Measurements from ENCODE around the gene FABP3. TPM values are rescaled to one million over a fixed set of nuclear protein-coding genes. Genes with fewer than 3 reads are reported as not detected.

FABP3 gene
- total and polyA plus RNA-seq, 4 experiments from 2014 or later: 1.2 TPM; not detected in 3

- Histone ChIP-seq H3K4me1 (ENCODE audit: insufficient read depth, low read length) (no peaks in the 10 kb centered on the region), H3K9me3 (ENCODE audit: control insufficient read depth in 1 of 2, low read length in 2 of 2) (no peaks in the 10 kb centered on the region), H3K27me3 (ENCODE audit: insufficient read depth, low read length) (no peaks in the 10 kb centered on the region), H3K27ac (ENCODE audit: low read depth, low read length) (no peak overlapping the region), H3K36me3 (ENCODE audit: insufficient read depth, low read length) (peaks cover 37% of the 10 kb centered on the region), H3K4me3 (ENCODE audit: low read length in 2 of 2) (no peak overlapping the region)
- H3K4me3 Mint-ChIP-seq: no peak overlapping the region
- no peaks in the 10 kb centered on the region for H3K9me3 Mint-ChIP-seq
- POLR2A ChIA-PET (ENCODE audit: partially characterized antibody): no interaction called here
- H3K27me3 Mint-ChIP-seq: no peaks in the 10 kb centered on the region
- CTCF ChIA-PET (ENCODE audit: partially characterized antibody): no interaction called here
- H3K4me1 Mint-ChIP-seq: no peaks in the 10 kb centered on the region
- intact Hi-C loops (cut with micrococcal nuclease): no loop called here
- H3K27ac Mint-ChIP-seq: no peak overlapping the region
- peaks cover 59 to 74% of the 10 kb centered on the region in 2 donors for H3K36me3 Mint-ChIP-seq
- no peak for DNase-seq
These were observed 57.0 kb downstream of the FABP3 start for GRCh38 chr1:31315902-31316301.

Other genes starting within 250 kb of the FABP3 start
- not detected for gene NKAIN1, start 133.2 kb downstream of the FABP3 start, total RNA-seq
- gene NKAIN1, start 133.2 kb downstream of the FABP3 start, polyA plus RNA-seq: not detected
- gene SNRNP40, start 76.3 kb downstream of the FABP3 start, total RNA-seq: 10 to 100 TPM; 58.7 to 67.0 TPM
- 100 to 1,000 TPM in 1 of 2 donors, 10 to 100 TPM in 1; 100.0 to 118 TPM for gene SNRNP40, start 76.3 kb downstream of the FABP3 start, polyA plus RNA-seq
- 10 to 100 TPM; 20.2 to 21.8 TPM for gene ZCCHC17, start 76.0 kb downstream of the FABP3 start, total RNA-seq
- 10 to 100 TPM; 43.6 to 44.5 TPM for gene ZCCHC17, start 76.0 kb downstream of the FABP3 start, polyA plus RNA-seq
- under 1 TPM; 0.11 to 0.15 TPM for gene SERINC2, start 40.1 kb upstream of the FABP3 start, total RNA-seq
- gene SERINC2, start 40.1 kb upstream of the FABP3 start, polyA plus RNA-seq: under 1 TPM in 1 of 2 donors, not detected in 1; 0.18 TPM
- not detected for gene TINAGL1, start 203.4 kb upstream of the FABP3 start, total RNA-seq
- gene TINAGL1, start 203.4 kb upstream of the FABP3 start, polyA plus RNA-seq: not detected
- not detected for gene HCRTR1, start 244.6 kb upstream of the FABP3 start, total RNA-seq
- not detected for gene HCRTR1, start 244.6 kb upstream of the FABP3 start, polyA plus RNA-seq